Measurements from ENCODE around the gene CDC14A.

The CDC14A gene

DNA sequence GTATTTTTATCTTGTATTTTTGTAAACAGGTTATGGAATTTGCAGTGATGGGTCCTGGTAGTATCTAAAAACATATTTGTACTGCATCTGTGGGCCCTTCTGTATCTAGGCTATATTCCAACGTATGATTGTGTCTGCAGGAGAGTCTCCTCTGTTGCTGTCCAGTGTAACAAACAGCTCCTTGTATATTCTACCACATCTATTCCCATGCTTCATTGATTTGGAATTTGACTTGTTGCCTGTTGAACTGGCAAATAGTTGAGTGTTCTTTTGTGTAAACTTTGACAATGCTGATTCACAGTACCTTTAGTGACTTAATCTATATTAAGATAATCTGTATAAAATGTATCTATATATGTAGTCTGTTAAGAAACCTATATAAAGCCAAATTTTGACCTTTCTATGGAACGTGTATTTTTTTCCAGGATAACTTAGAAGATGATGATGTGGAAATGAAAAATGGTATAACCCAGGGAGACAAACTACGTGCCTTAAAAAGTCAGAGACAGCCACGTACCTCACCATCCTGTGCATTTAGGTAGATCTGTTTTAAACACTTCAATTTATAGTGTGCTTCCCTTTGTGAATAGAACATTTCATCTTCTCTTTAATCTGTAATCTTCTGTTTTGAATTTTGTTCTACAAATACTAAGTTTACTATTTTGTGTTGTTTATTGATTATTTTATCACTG lies 142.2 kb downstream of the CDC14A start:
- Histone ChIP-seq H2BK12ac (ENCODE audit: low read length in 2 of 2) (no peak overlapping the region), H3K18ac (ENCODE audit: low read depth in 1 of 2, low read length in 2 of 2) (no peak overlapping the region), H4K91ac (ENCODE audit: low read length) (no peak overlapping the region), H3K27ac (ENCODE audit: low read length, poor library complexity, severe bottlenecking) (no peak overlapping the region), H2BK15ac (ENCODE audit: low read depth, poor library complexity, severe bottlenecking) (no peak overlapping the region), H3K23ac (ENCODE audit: low read length in 2 of 2) (no peak overlapping the region), H3K4me3 (ENCODE audit: insufficient read depth in 1 of 2, low read depth in 1 of 2, low read length in 2 of 2) (no peak overlapping the region), H3K36me3 (ENCODE audit: control insufficient read depth in 1 of 2, insufficient read depth in 2 of 2, low read depth in 1 of 2, low read length in 2 of 2) (peaks cover 4 to 13% of the 10 kb centered on the region in 2 experiments), H3K27me3 (ENCODE audit: control insufficient read depth in 1 of 2, insufficient read depth in 1 of 2, low read length in 2 of 2) (no peaks in the 10 kb centered on the region), H3K79me1 (replicated peaks; ENCODE audit: low read length, poor library complexity, severe bottlenecking) (no peaks in the 10 kb centered on the region), H2BK120ac (ENCODE audit: low read depth, low read length) (no peak overlapping the region), H2AK5ac (ENCODE audit: low read length, severe bottlenecking) (no peak overlapping the region), H3K4me2 (ENCODE audit: low read length, poor library complexity, severe bottlenecking) (no peak overlapping the region), H2BK5ac (ENCODE audit: low read depth, low read length, poor library complexity, severe bottlenecking) (no peak overlapping the region), H3K14ac (ENCODE audit: low read length in 2 of 2) (no peak overlapping the region), H2AFZ (ENCODE audit: low read depth, low read length) (no peak overlapping the region), H4K8ac (ENCODE audit: low read length) (no peak overlapping the region), H3K9ac (ENCODE audit: low read length) (no peak overlapping the region), H3K4me1 (ENCODE audit: control insufficient read depth, insufficient read depth, low read depth, low read length) (no peaks in the 10 kb centered on the region), H3K4ac (ENCODE audit: low read depth in 1 of 2, low read length in 2 of 2) (no peak overlapping the region), H3K9me3 (ENCODE audit: control insufficient read depth, low read length) (no peaks in the 10 kb centered on the region)
- WGBS: 90% methylated on average over 2 of the region's 4 CpGs
- no peak for DNase-seq

- Histone ChIP-seq H3K9ac (ENCODE audit: low read length) (no peak overlapping the region), H3K27ac (ENCODE audit: low read length, poor library complexity, severe bottlenecking) (no peak overlapping the region), H3K36me3 (ENCODE audit: control insufficient read depth in 1 of 2, insufficient read depth in 2 of 2, low read depth in 1 of 2, low read length in 2 of 2) (peaks cover 7 to 16% of the 10 kb centered on the region in 2 experiments), H2BK5ac (ENCODE audit: low read depth, low read length, poor library complexity, severe bottlenecking) (no peak overlapping the region), H3K79me1 (replicated peaks; ENCODE audit: low read length, poor library complexity, severe bottlenecking) (no peaks in the 10 kb centered on the region), H2AK5ac (ENCODE audit: low read length, severe bottlenecking) (no peak overlapping the region), H4K8ac (ENCODE audit: low read length) (no peak overlapping the region), H2BK12ac (ENCODE audit: low read length in 2 of 2) (no peak overlapping the region), H3K4me3 (ENCODE audit: insufficient read depth in 1 of 2, low read depth in 1 of 2, low read length in 2 of 2) (no peak overlapping the region), H3K4me1 (ENCODE audit: control insufficient read depth, insufficient read depth, low read depth, low read length) (no peaks in the 10 kb centered on the region), H3K4me2 (ENCODE audit: low read length, poor library complexity, severe bottlenecking) (no peak overlapping the region), H3K23ac (ENCODE audit: low read length in 2 of 2) (no peak overlapping the region), H3K14ac (ENCODE audit: low read length in 2 of 2) (no peak overlapping the region), H3K18ac (ENCODE audit: low read depth in 1 of 2, low read length in 2 of 2) (no peak overlapping the region), H3K4ac (ENCODE audit: low read depth in 1 of 2, low read length in 2 of 2) (no peak overlapping the region), H2BK15ac (ENCODE audit: low read depth, poor library complexity, severe bottlenecking) (no peak overlapping the region), H4K91ac (ENCODE audit: low read length) (no peak overlapping the region), H3K9me3 (ENCODE audit: control insufficient read depth, low read length) (no peaks in the 10 kb centered on the region), H2AFZ (ENCODE audit: low read depth, low read length) (no peak overlapping the region), H2BK120ac (ENCODE audit: low read depth, low read length) (no peak overlapping the region), H3K27me3 (ENCODE audit: control insufficient read depth in 1 of 2, insufficient read depth in 1 of 2, low read length in 2 of 2) (no peaks in the 10 kb centered on the region)
- no peak for DNase-seq
- WGBS: over 99% methylated on average over 2 of the region's 2 CpGs
Observed at GRCh38 chr1:100496896-100497295, 144.6 kb downstream of the CDC14A start.

- no peak overlapping the region for H3K14ac ChIP-seq (ENCODE audit: low read length in 2 of 2)
Observed at GRCh38 chr1:100497796-100498195, 145.5 kb downstream of the CDC14A start.

DNA sequence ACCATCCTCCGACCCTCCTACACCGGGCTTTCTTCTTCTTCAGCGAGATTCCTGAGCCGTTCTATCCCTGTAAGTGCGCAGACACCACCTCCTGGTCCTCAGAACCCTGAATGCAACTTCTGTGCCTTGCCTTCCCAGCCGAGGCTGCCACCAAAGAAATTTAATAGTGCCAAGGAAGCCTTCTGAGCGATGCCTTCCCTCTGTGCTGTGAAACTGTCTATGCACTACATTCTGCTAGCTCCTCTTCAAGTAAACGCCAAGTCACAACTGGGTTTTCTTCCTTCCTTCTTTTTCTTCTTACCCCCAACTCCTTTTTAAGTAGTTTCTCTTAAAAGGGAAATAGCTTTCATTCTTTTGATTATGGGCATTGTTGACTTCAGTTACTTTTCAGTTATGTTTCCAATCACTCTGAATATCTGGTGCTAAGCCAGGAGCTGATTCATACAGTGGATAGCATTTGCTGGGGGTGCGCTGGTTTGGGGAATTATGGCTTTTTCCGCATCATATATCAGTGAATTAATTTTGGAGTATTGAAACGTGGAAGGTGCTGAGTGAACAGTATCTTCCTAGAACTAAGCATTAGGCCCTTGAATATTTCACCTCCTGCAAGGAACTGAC lies 147.0 kb downstream of the CDC14A start:
- H4K8ac ChIP-seq (ENCODE audit: low read length): no peak overlapping the region
- no peaks in the 10 kb centered on the region for H3K9me3 ChIP-seq (ENCODE audit: control insufficient read depth, low read length)
- no peak overlapping the region for H3K4ac ChIP-seq (ENCODE audit: low read depth in 1 of 2, low read length in 2 of 2)
- no peak overlapping the region for H3K14ac ChIP-seq (ENCODE audit: low read length in 2 of 2)
- H2AFZ ChIP-seq (ENCODE audit: low read depth, low read length): no peak overlapping the region
- H3K9ac ChIP-seq (ENCODE audit: low read length): no peak overlapping the region
- H3K18ac ChIP-seq (ENCODE audit: low read depth in 1 of 2, low read length in 2 of 2): no peak overlapping the region
- H3K4me3 ChIP-seq (ENCODE audit: insufficient read depth in 1 of 2, low read depth in 1 of 2, low read length in 2 of 2): no peak overlapping the region
- no peak overlapping the region for H2BK12ac ChIP-seq (ENCODE audit: low read length in 2 of 2)
- 96% methylated on average over 11 of the region's 11 CpGs for WGBS
- no peak overlapping the region for H3K27ac ChIP-seq (ENCODE audit: low read length, poor library complexity, severe bottlenecking)
- H3K23ac ChIP-seq (ENCODE audit: low read length in 2 of 2): no peak overlapping the region
- no peak overlapping the region for H2BK5ac ChIP-seq (ENCODE audit: low read depth, low read length, poor library complexity, severe bottlenecking)
- H4K91ac ChIP-seq (ENCODE audit: low read length): no peak overlapping the region
- no peak overlapping the region for H2BK15ac ChIP-seq (ENCODE audit: low read depth, poor library complexity, severe bottlenecking)
- no peak overlapping the region for H3K4me2 ChIP-seq (ENCODE audit: low read length, poor library complexity, severe bottlenecking)
- no peak for DNase-seq
- no peaks in the 10 kb centered on the region for H3K27me3 ChIP-seq (ENCODE audit: control insufficient read depth in 1 of 2, insufficient read depth in 1 of 2, low read length in 2 of 2)
- H3K36me3 ChIP-seq (ENCODE audit: control insufficient read depth in 1 of 2, insufficient read depth in 2 of 2, low read depth in 1 of 2, low read length in 2 of 2): peaks cover 7 to 16% of the 10 kb centered on the region in 2 experiments
- H3K4me1 ChIP-seq (ENCODE audit: control insufficient read depth, insufficient read depth, low read depth, low read length): no peaks in the 10 kb centered on the region
- H2AK5ac ChIP-seq (ENCODE audit: low read length, severe bottlenecking): no peak overlapping the region
- H2BK120ac ChIP-seq (ENCODE audit: low read depth, low read length): no peak overlapping the region
- H3K79me1 ChIP-seq (replicated peaks; ENCODE audit: low read length, poor library complexity, severe bottlenecking): no peaks in the 10 kb centered on the region

More at GRCh38 chr1:100497796-100498195, 145.5 kb downstream of the CDC14A start:
- Histone ChIP-seq H2BK120ac (ENCODE audit: low read depth, low read length) (no peak overlapping the region), H4K8ac (ENCODE audit: low read length) (no peak overlapping the region), H3K4me2 (ENCODE audit: low read length, poor library complexity, severe bottlenecking) (no peak overlapping the region), H3K18ac (ENCODE audit: low read depth in 1 of 2, low read length in 2 of 2) (no peak overlapping the region), H2AK5ac (ENCODE audit: low read length, severe bottlenecking) (no peak overlapping the region), H3K36me3 (ENCODE audit: control insufficient read depth in 1 of 2, insufficient read depth in 2 of 2, low read depth in 1 of 2, low read length in 2 of 2) (peaks cover 7 to 16% of the 10 kb centered on the region in 2 experiments), H2BK12ac (ENCODE audit: low read length in 2 of 2) (no peak overlapping the region), H3K4ac (ENCODE audit: low read depth in 1 of 2, low read length in 2 of 2) (no peak overlapping the region), H3K27ac (ENCODE audit: low read length, poor library complexity, severe bottlenecking) (no peak overlapping the region), H3K9me3 (ENCODE audit: control insufficient read depth, low read length) (no peaks in the 10 kb centered on the region), H2AFZ (ENCODE audit: low read depth, low read length) (no peak overlapping the region), H3K27me3 (ENCODE audit: control insufficient read depth in 1 of 2, insufficient read depth in 1 of 2, low read length in 2 of 2) (no peaks in the 10 kb centered on the region), H3K4me3 (ENCODE audit: insufficient read depth in 1 of 2, low read depth in 1 of 2, low read length in 2 of 2) (no peak overlapping the region), H2BK15ac (ENCODE audit: low read depth, poor library complexity, severe bottlenecking) (no peak overlapping the region), H2BK5ac (ENCODE audit: low read depth, low read length, poor library complexity, severe bottlenecking) (no peak overlapping the region), H3K79me1 (replicated peaks; ENCODE audit: low read length, poor library complexity, severe bottlenecking) (no peaks in the 10 kb centered on the region), H3K4me1 (ENCODE audit: control insufficient read depth, insufficient read depth, low read depth, low read length) (no peaks in the 10 kb centered on the region), H4K91ac (ENCODE audit: low read length) (no peak overlapping the region), H3K9ac (ENCODE audit: low read length) (no peak overlapping the region), H3K23ac (ENCODE audit: low read length in 2 of 2) (no peak overlapping the region)
- WGBS: 95% methylated on average over 3 of the region's 4 CpGs
- DNase-seq: no peak
